Stimulated activated naive CD8-positive, alpha-beta T cell treated with anti-CD3 and anti-CD28 coated beads, Interleukin-15, amount 100 ng/mL, for 72 hours (primary cell): ENCODE data around the gene NAA11.

Experiments
- ATAC-seq: fragments of 150-1000 bp; cut with Tn5 transposase; 2 replicates; pipeline ENCODE4 v1.10.0; 2021; ENCODE audit warnings: mild to moderate bottlenecking, moderate library complexity
- DNase-seq, 2 donors: peaks; one replicate each; pipeline ENCODE4 v3.0.0; 2021 to 2022
- H3K27ac Mint-ChIP-seq, 2 donors: one replicate each; pipeline ENCODE4 v1.8.0; 2022; ENCODE audit warnings: mild to moderate bottlenecking in 2 of 2, mixed read lengths in 2 of 2, moderate library complexity in 2 of 2
- H3K27me3 Mint-ChIP-seq: one replicate; pipeline ENCODE4 v1.8.0; 2022; ENCODE audit warnings: mixed read lengths
- H3K4me1 Mint-ChIP-seq: one replicate; pipeline ENCODE4 v1.8.0; 2022; ENCODE audit warnings: mild to moderate bottlenecking, mixed read lengths
- H3K4me3 Mint-ChIP-seq, 2 donors: one replicate each; pipeline ENCODE4 v1.8.0; 2022; ENCODE audit warnings: mild to moderate bottlenecking in 2 of 2, mixed read lengths in 2 of 2, moderate library complexity in 1 of 2
- H3K9me3 Mint-ChIP-seq, 2 donors: one replicate each; pipeline ENCODE4 v1.8.0; 2022; ENCODE audit warnings: mixed read lengths in 2 of 2

The NAA11 gene

DNA sequence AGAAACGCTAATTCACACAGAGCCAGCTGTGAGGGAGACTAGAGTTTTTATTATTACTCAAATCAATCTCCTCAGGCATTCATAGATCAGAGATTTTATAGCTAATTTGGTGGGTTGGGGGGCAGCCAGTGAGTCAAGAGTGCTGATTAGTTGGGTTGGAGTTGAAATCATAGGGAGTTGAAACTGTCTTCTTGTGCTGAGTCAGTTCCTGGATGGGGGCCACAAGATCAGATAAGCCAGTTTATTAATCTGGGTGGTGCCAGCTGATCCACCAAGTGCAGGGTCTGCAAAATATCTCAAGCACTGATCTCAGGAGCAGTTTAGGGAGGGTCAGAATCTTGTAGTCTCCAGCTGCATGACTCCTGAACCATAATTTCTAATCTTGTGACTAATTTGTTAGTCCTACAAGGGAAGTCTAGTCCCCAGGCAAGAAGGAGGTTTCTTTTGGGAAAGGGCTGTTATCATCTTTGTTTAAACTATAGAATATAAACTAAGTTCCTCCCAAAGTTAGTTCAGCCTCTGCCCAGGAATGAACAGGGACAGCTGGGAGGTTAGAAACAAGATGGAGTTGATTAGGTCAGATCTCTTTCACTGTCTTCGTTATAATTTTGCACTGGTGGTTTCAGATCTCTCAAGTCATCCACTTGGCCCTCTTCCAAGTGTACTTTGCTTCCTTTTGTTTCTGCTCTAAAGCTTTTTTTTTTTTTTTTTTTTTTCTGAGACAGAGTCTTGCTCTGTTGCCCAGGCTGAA, 5.4 kb upstream of the NAA11 start:
- Mint-ChIP-seq H3K9me3 (no peaks in the 10 kb centered on the region), H3K4me1 (no peaks in the 10 kb centered on the region), H3K27ac (no peak overlapping the region), H3K4me3 (no peak overlapping the region), H3K27me3 (no peaks in the 10 kb centered on the region)
- no peak for ATAC-seq
- no peak for DNase-seq

DNA sequence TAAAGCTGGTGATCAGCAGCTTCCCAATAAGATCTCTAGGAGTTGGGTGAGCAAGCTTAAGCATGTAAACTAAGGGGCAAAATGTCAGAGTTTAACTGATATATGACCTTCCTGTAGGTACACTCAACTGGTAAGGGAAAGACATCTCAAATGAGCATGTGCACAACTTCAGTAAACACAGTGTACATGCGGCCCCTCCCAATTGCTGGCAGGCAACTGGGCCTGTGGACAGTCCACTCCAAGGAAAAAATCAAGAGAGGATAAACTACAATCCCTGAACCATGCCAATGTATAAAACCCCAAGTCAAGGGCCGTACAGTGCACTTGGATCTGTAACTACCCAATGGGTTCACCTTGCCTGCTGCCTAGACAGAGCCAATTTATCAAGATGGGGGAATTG, 4.9 kb upstream of the NAA11 start:
- H3K4me1 Mint-ChIP-seq = no peaks in the 10 kb centered on the region
- no peak overlapping the region for H3K27ac Mint-ChIP-seq
- H3K27me3 Mint-ChIP-seq = no peaks in the 10 kb centered on the region
- ATAC-seq (no peak), DNase-seq (no peak)
- peaks cover 0 to 3% of the 10 kb centered on the region in 2 donors for H3K9me3 Mint-ChIP-seq
- no peak overlapping the region for H3K4me3 Mint-ChIP-seq

DNA sequence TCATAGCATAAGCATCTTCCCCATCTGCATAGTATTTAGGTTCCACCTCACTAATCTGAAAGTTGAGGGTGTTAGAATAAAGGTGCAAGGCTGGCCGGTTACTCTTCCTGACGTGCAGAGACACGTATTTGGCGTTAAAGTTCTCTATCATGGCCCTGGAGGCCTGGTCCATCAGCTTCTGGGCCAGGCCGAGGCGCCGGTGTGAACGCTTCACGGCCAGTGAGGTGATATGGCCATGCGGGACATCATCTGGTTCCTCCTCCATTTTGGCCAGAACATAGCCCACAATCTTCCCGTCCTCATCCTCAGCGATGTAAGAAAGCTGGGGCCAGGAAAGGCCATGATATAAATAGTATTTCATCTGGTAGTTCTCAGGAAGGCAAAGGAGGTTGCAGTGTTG, 425 bp downstream of the NAA11 start:
- no peak overlapping the region for H3K4me3 Mint-ChIP-seq
- ATAC-seq (no peak), DNase-seq (no peak)
- H3K27me3 Mint-ChIP-seq = no peaks in the 10 kb centered on the region
- no peaks in the 10 kb centered on the region for H3K4me1 Mint-ChIP-seq
- H3K9me3 Mint-ChIP-seq = peaks cover 5 to 9% of the 10 kb centered on the region in 2 donors
- no peak overlapping the region for H3K27ac Mint-ChIP-seq

DNA sequence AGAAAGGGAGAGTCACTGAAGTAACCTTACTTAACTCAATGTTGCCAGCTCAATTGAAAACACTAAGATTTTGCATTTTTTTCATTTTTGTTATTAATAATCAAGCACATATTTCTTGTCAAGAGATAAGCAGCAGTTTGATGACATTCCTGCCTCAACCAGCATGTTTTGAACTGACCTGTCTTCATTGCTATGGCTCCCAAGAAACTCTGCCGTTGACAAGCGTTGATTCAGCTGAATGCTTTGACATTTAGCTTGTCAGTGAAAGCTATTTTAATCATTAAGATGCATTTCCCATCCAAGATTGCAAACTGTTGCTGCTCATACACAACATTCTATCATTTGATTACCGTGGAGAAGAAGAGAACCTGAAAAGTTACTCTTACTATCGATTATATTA, 5.9 kb downstream of the NAA11 start:
- no peak for ATAC-seq
- Mint-ChIP-seq H3K4me3 (no peak overlapping the region), H3K27me3 (peaks cover 6% of the 10 kb centered on the region), H3K4me1 (no peaks in the 10 kb centered on the region), H3K27ac (no peak overlapping the region), H3K9me3 (no peaks in the 10 kb centered on the region)
- DNase-seq = no peak

DNA sequence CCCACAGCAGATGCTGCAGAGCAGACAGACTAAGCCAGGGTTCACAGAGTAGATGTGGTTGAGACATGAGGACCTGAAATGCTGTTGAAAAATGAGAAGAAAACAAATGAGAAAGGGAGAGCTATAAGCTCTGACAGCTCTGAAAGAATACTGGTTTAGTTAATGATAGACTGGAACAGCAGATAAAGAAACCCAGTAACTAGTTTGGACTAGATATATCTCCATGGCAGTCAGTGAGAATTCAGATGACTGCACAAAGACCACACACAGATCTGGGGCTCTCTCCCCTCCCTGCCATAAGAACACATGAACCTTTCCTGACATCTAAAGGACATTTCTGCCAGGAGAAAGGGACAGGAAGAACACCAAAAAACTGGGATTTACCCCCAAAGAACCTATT, 8.2 kb downstream of the NAA11 start:
- peaks cover 7% of the 10 kb centered on the region for H3K27me3 Mint-ChIP-seq
- ATAC-seq = no peak
- no peak overlapping the region for H3K4me3 Mint-ChIP-seq
- H3K27ac Mint-ChIP-seq = no peak overlapping the region
- DNase-seq = no peak
- H3K9me3 Mint-ChIP-seq = no peaks in the 10 kb centered on the region
- H3K4me1 Mint-ChIP-seq = no peaks in the 10 kb centered on the region

DNA sequence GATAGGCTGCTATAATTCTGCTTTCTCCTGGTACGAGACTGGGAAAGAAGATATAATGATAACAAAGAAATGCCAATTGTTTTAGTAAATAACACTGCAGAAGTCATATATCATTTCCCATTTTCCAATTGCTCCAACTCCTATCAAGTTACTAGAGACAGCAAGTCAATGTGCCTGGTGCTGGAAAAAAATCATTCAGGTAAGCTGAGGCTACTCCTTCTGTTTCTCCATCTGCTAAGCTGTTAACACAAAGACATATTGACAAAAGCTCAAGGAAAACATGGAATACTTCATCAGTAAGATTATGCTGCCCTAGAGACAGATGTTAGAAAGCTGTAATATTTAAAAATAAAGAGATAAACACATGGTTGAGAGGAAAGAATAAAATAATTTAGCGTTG, 10.0 kb downstream of the NAA11 start:
- H3K4me1 Mint-ChIP-seq = no peaks in the 10 kb centered on the region
- H3K27me3 Mint-ChIP-seq = peaks cover 7% of the 10 kb centered on the region
- H3K27ac Mint-ChIP-seq = no peak overlapping the region
- no peak overlapping the region for H3K4me3 Mint-ChIP-seq
- DNase-seq (no peak), ATAC-seq (no peak)
- no peaks in the 10 kb centered on the region for H3K9me3 Mint-ChIP-seq

DNA sequence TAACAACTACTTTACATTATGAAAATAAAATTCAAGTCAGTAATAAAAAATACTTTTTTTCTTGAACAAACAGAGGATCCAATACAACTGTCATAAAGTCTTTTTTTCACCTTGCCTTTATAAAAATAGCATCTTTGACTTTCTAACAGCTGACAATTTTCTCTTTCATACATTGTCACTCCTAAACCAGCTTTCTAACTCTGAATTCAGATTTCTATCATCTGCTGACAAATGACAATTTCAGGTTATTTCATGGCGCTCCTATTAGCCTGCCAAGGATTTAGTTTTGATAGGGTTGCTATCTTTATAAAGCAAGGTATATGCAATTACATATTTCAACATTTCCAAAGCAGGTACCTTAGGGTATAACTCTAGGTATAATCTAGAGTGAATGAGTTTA, 14.6 kb downstream of the NAA11 start:
- no peak overlapping the region for H3K4me3 Mint-ChIP-seq
- no peaks in the 10 kb centered on the region for H3K4me1 Mint-ChIP-seq
- DNase-seq = no peak
- ATAC-seq = no peak
- H3K27me3 Mint-ChIP-seq = peaks cover 7% of the 10 kb centered on the region
- no peaks in the 10 kb centered on the region for H3K9me3 Mint-ChIP-seq
- H3K27ac Mint-ChIP-seq = no peak overlapping the region

DNA sequence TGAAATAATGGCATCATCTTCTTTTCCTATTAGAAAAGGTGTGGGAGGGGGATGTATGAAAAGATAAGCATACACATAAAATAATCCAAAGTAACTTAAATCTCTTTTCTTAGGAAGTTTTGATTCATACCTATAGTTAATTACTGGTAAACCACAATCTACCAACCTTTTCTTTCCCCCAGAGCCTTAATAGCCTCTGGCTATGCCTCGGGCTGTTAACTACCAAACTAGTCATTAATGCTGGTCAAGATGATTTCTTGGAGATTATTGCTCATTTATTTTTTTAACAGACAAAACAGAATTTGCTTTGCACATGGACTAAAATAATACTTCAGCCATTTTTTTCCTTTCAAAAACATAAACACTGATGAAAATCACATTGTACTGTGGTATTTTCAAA, 16.9 kb downstream of the NAA11 start:
- Mint-ChIP-seq H3K4me1 (no peaks in the 10 kb centered on the region), H3K9me3 (no peaks in the 10 kb centered on the region), H3K27me3 (no peaks in the 10 kb centered on the region), H3K27ac (no peak overlapping the region), H3K4me3 (no peak overlapping the region)
- ATAC-seq (no peak), DNase-seq (no peak)

DNA sequence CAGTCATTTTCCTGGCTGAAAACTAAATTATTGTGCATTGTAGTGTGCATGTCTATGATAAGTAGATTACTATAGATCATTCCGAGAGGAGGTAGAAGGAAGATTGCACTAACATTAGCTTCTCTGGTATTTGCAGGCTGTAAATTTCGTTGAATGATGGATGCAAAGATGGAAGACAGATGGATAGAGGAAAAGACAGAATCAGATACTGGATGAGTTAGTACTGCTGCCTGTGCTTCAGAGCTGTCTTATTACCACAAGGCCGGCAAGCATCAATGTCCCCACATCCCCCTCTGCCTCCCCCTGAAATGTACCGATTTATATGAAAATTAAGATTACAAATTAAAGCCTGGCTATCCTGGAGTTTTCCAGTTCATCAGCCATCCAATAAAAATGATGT, 17.7 kb downstream of the NAA11 start:
- Mint-ChIP-seq H3K27ac (no peak overlapping the region), H3K4me3 (no peak overlapping the region), H3K4me1 (no peaks in the 10 kb centered on the region), H3K9me3 (no peaks in the 10 kb centered on the region), H3K27me3 (no peaks in the 10 kb centered on the region)
- no peak for DNase-seq
- ATAC-seq = no peak

DNA sequence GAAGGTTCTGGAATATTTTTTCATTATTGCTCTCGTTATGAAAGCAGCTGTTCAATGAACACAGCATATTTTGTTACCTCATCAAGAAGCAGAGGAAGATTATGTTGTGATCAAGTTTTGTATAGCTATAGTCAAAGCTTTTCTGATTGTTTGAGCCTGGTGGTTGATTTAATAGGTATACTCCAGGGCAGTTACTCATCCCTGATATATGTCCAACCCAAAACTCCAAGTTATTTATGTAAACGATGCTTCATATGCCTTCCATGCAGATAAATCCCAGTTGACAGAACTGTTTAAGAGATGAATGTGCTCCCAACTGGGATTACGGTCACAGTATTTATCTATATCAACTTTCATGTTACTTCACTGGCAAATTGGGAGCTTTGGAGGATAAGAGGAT, 19.1 kb downstream of the NAA11 start:
- Mint-ChIP-seq H3K4me1 (no peaks in the 10 kb centered on the region), H3K4me3 (no peak overlapping the region), H3K27ac (no peak overlapping the region), H3K9me3 (no peaks in the 10 kb centered on the region), H3K27me3 (no peaks in the 10 kb centered on the region)
- ATAC-seq (no peak), DNase-seq (no peak)

DNA sequence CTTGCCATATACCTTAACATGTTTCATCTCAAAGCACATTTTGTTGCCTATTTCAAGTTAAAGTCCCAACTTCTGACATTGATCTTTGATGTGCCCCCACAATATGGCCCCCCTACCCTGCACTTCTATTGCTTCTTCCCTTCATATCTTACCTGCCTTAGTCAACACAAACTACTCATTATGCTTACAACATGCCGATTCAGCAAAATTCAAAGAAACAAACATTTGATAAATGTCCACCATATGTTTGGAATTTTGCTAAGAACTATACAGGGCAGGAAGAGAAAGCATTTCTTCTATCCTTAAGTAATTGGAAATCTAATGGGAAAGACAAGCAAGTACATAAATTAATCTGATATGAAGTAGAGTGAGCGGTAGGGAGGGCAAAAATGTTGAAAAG, 25.6 kb downstream of the NAA11 start:
- Mint-ChIP-seq H3K4me3 (no peak overlapping the region), H3K9me3 (peaks cover 0 to 7% of the 10 kb centered on the region in 2 donors), H3K4me1 (no peaks in the 10 kb centered on the region), H3K27ac (no peak overlapping the region), H3K27me3 (peaks cover 8% of the 10 kb centered on the region)
- ATAC-seq (no peak), DNase-seq (no peak)

DNA sequence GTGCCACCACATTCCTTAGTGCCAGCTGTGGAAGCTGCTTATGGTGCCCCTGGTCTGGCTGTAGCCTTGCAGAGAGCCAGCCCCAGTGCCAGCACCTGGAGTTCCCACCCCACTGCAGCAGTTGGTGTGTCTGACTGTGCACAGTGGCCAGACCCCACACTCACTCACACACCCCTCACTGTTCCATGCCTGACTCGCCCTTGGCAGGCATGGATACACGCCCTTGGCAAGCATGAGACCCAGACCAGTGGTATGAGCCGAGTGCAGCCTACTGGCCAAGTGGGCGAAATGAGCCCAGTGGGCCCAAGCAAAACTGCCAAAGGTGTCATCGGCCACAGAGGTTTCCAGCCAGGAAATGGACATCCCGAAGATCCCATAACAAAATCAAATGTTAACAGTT, 27.4 kb downstream of the NAA11 start:
- Mint-ChIP-seq H3K9me3 (peaks cover 0 to 7% of the 10 kb centered on the region in 2 donors), H3K4me1 (no peaks in the 10 kb centered on the region), H3K27ac (no peak overlapping the region), H3K4me3 (no peak overlapping the region), H3K27me3 (peaks cover 8% of the 10 kb centered on the region)
- DNase-seq = no peak
- ATAC-seq = no peak

DNA sequence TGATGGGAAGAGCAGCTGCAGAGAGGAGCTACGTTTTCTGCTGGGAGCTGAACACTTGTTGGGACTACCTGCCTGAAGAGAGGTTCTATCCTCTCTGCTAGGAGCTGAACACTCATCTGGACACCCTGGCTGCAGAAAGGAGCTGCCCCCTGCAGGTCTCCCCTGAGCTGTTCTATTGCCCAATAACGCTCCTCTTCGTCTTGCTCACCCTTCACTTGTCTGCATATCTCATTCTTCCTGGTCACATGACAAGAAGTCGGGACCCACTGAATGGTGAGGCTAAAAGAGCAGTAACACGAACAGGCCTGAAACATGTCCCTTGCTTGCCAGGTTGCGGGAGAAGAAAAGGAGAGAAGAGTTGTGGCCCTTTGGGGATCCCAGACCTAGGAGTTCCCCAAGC, 27.8 kb downstream of the NAA11 start:
- Mint-ChIP-seq H3K9me3 (peaks cover 0 to 7% of the 10 kb centered on the region in 2 donors), H3K4me1 (no peaks in the 10 kb centered on the region), H3K27ac (no peak overlapping the region), H3K4me3 (no peak overlapping the region), H3K27me3 (peaks cover 8% of the 10 kb centered on the region)
- ATAC-seq (no peak), DNase-seq (no peak)

DNA sequence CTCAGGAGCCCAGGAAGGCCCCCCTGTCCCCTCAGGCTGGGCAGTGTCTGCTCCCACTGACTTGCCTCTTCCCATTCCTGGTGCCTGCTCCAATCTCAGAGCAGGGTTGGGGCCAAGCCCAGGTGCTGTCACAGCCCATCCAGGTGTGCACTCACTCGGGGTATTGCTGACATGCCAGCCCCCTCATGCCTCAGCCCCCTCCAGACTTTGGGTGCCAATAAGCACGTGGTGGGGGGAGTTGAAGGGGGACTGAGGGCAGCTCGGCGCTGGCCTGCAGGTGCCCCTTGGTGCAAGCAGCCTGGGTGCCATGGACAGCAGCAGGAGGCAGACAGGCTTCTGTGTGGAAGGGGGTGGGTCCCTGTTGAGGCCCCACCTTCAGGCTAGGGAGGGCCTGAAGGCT, 28.4 kb downstream of the NAA11 start:
- peaks cover 0 to 7% of the 10 kb centered on the region in 2 donors for H3K9me3 Mint-ChIP-seq
- ATAC-seq (peak; percentile 39), DNase-seq (no peak)
- no peak overlapping the region for H3K4me3 Mint-ChIP-seq
- no peaks in the 10 kb centered on the region for H3K4me1 Mint-ChIP-seq
- peaks cover 8% of the 10 kb centered on the region for H3K27me3 Mint-ChIP-seq
- H3K27ac Mint-ChIP-seq = no peak overlapping the region

DNA sequence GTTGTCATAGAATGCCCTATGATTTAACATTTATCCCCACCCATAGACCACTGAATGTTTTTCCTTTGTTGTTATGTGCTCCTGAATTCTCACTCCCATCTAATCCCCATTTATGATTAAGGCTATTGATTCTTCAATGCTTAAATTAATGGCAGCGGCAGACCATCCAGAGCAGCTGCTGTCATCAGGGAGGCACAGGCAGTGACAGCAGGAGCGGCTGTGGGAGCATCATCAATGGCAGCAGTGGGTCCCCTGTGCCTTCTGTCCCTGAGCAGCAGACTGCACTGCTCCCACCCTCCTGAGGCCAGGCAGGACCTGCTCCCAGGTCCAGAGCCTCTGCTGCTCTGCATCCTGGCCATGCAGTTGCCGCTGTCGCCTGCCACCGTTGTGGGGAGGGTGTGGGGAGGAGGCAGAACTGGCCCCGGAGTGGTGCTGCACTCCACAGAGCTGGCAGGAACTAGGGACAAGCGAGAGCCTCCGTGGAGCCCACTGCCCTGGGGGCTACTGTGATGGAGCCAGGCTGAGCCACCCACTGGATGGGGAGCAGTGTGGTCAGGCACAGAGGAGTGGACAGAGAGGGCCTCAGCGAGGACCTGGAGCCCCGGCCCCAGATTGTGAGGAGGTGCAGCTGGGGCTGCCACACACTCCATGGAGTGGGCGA, 29.0 kb downstream of the NAA11 start:
- H3K27me3 Mint-ChIP-seq = peaks cover 8% of the 10 kb centered on the region
- DNase-seq (no peak), ATAC-seq (peak; percentile 33)
- peaks cover 0 to 7% of the 10 kb centered on the region in 2 donors for H3K9me3 Mint-ChIP-seq
- no peak overlapping the region for H3K27ac Mint-ChIP-seq
- no peak overlapping the region for H3K4me3 Mint-ChIP-seq
- H3K4me1 Mint-ChIP-seq = no peaks in the 10 kb centered on the region

DNA sequence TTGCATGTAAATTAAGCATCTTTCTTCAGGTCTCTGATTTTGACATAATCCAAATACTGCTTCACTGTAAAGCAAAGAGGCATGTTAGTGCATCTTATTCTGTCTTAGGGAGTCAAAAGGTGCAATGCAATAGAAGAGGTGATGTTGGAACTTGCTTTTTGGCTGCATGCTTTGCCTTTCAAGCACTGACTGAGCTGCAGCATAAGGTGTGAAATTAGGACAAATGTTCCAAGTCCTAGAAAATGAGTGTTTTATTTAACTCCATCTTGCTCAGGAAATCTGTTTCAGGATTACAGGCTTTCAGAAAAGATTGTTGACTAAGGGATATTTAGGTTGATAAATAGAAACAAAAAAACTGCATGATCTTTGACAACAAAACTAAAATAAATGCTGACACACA, 30.8 kb downstream of the NAA11 start:
- Mint-ChIP-seq H3K4me3 (no peak overlapping the region), H3K27me3 (peaks cover 8% of the 10 kb centered on the region), H3K9me3 (peaks cover 0 to 7% of the 10 kb centered on the region in 2 donors), H3K4me1 (no peaks in the 10 kb centered on the region), H3K27ac (no peak overlapping the region)
- no peak for ATAC-seq
- no peak for DNase-seq

DNA sequence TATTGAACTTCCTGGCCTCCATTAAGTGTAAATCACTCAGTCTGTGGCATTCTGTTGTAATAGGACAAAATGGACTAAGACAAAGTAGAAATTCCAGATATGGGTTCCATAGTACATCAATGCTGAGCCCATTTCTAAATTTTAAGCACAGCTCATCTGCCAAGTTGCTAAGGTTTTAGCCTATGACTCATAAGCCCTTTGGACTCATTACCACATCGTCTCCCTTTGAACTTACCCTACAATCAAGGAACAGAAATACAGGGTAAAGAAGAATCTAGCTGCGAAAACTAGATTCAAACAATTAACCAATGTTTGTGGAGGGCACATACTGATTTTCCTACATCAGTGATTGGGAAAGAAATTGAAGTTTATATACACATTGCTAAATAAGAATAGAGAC, 31.8 kb downstream of the NAA11 start:
- Mint-ChIP-seq H3K9me3 (peaks cover 0 to 7% of the 10 kb centered on the region in 2 donors), H3K27ac (no peak overlapping the region), H3K4me1 (no peaks in the 10 kb centered on the region), H3K27me3 (peaks cover 8% of the 10 kb centered on the region), H3K4me3 (no peak overlapping the region)
- ATAC-seq (no peak), DNase-seq (no peak)
